SKM-1 (cell line): ENCODE results near the gene CDH23.

Experiments
- DNase-seq: peaks from one replicate; lab custom pipeline; 2025; ENCODE audit not compliant: unreplicated experiment; lab: John Stamatoyannopoulos, UW

CDH23 gene

DNA sequence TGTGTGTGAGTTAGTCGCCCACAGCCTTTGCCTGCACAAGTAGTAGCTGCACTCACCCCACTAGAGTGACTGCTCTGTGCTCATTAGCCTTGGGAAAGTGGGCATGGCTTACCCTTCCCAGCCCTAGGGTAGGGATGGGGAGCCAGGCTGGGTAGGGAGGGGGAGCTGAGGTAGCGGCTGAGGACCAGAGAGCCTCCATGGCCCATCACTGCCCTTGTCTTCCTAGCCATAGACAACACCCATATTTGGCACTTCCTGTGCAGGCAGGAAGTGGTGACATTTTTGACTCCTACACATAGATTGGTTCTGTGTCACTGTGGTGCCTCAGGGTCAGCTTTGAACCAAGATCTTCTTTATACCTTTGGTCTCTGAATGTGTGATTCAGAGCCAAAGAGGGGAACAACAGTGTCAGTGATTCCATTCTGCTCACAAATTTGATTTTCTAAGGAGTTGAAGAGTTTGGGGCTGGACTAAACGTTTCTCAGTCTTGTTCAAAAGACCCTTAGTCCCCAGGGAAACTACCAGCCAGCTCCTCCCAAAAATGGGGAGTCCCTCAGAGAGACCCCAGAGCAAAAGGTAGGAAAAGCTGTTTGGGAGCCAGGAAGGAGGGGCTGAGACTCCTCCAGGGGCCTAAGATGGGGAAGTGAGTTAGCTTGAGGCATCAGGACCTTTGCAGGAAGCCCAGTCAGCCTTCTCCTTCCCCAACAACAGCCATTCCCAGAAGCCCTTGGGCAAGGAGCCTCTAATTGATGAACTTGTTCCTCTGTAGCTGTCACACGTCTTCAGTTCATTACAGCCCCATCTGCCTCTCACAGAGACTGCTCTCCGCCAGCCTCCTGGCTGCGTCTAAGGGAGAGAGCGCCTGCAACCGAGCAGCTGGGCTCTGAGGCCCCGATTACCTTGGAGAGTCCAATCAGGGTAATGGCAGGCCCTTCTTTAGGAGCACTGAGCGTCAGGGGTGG is 135.0 kb downstream of the CDH23 start:
- DNase-seq: no peak

DNA sequence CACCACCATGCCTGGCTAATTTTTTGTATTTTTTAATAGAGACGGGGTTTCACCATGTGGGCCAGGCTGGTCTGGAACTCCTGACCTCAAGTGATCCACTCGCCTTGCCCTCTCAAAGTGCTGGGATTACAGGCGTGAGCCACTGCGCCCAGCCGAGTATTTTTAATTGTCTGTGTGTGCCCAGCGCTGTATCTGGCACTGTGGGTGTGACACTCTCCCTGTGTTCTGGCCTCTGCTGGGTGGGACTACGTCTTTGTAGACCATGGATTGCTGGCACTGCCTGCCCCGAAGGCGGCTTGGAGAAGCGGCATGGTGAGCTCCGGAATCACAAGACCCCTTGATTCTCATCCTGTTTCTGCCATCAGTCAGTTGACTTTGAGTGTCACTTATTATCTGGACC is 136.2 kb downstream of the CDH23 start:
- DNase-seq: no peak

DNA sequence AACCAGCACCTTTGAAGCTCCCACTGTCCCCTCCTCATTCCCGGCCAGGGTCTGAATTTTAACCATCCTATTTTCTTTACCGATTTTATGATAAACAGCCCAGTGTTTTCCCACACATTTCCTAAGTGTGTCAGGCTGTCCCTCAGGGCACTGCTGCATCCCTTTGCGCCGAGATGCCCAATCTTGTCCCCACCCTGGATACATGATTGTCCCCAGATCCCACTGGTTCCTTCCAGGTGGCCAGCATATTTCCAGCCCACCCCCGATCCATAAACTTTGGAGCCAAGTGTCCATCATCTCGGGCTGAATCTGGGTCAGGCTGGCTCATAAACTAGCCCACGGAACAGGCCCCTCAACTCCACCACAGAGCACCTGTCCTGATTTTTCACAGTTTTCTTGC is 137.2 kb downstream of the CDH23 start:
- no peak for DNase-seq

DNA sequence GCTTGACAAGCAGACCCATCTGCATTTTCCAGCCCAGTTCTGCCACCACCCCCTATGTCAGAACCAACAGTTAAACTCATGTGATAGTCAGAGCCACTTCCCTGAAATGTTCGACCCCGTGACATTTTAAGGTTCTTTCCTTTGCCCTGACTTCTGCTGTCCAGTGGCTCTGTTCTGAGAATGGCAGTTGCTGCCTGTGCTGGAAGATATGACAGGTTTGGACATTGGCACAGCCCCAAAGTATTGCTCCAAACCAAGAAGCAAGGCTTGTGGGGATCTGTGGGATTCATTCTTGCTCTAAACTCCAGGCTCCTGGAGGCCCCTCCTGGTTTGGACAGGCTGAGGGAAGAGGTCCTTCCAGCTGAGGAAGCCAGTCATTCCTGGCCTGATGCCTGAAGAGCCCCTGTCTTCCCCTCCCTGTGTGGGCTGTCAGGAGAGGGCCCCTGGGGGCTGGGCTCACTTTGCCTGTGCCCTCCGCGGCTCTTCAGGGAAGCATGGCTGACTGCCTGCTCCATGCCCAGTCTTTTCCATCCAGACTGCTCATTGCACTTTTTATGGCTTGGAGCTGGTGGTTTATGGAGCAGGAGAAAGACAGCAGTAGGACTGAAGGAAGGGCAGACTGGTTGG is 138.0 kb downstream of the CDH23 start:
- no peak for DNase-seq

DNA sequence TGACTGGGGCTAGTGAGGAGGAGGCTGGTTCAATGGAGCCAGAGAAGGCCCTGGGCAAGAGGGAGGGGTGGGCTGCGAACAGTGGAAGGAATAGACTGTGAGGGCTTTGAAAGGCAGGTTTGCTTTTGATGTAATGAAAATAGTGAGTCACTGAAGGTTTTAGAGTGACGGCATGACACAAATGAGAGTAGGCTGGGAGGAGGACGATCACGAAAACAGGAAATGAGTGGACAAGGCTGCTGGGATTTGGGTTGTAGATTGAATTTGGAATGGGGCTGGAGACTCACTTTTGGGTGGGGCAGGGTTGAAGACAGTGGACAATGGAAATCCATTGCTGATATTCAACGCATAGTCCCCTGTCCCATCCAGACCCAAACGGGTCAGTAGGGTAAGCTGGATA is 139.6 kb downstream of the CDH23 start:
- no peak for DNase-seq

DNA sequence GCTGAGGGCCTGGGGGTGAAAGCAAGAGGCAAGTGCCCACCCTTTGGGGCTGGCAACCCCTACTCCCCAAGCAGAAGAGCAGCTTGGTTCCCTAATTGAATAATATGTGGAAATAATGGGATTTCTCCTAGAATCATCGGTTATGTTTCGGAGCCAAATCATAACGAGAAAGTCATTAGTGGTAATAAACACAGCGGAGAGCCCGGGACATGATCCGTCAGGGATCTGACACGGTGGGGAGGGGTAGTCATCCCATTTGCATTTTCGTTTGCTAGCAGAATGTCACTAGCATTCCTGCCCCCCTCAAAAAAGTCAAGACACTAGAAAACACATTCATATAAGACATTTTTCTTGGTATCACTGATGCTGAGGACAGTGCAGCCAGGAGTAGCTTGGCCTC is 140.4 kb downstream of the CDH23 start:
- no peak for DNase-seq

DNA sequence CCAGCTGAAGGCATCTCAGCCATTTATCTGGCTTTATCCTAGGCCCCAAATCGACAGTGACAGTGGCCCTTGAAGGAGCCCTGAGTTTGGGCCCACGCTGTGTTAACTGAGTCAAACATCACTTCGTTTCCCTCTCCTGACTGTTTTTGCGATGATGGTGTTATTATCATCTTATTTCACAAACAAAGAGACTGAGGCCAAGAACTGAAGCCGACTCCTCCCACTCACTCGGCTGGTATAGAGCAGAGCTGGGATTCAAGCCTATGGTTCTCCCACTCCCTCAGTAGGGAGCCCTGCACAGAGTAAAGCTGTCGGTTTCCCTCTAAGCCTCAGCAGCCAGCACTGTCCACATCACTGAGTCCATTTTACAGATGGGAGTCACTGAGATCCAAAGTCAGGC is 141.0 kb downstream of the CDH23 start:
- no peak for DNase-seq

DNA sequence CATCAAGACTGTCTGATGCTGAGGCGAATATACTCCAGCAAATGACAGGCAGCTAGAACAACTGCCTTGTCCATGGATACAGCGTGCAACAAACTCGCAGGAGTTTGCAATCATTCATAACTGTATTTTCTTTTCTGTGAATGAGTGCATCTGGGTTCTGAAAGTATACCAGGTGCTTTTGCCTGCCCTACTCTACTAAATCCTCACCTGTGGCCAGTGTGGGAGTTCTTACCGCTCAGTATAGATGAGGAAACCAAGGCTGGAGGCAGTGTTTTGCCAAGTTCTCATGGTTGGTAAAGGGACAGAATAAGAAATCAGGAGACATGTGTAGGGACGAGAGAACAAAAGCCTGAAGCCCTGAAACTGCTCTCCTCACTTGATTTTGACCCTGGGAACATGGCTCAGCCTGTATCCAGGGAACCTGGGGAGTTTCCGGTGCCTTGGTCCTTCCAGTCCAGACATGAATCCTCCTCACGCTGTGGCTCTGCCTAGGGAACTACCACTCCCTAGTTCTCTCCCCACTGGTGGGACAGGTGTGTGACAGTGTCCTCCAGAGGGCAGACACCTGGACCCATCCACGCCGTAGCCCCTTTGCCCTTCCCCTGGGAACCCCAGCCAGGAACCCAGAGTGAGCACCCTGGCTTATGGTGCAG is 142.0 kb downstream of the CDH23 start:
- no peak for DNase-seq

DNA sequence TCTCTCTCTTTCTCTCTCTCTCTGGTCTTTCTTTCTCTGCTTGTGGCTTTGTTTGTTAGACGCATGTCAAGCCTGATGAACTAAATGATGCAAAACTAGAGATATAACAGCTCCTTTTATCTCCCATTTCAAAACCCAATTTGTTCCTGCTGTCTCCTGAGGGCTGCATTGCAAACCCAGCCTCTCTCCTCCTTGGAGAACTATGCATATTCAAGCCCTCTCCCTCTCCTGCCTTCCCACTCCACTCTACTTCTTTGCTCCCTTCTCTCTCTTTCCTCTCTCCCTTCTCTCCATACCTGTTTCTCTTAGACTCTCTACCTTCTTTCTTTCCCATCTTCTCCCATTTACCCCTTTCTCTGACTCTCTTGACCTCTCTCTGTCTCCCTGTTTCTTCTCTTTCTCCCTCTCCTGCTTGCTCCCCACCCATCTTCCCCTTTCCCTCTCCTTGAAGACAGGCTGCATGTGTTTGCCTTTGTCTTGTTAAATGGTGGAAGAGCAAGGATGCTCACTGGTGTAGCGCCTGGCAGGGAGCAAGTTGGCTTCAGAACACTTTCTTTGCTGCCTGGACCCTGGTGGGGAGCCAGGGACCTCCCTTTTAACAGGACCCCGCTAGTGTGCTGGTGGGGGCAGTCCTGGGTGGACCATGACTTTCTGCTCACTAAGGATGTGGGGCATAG is 142.9 kb downstream of the CDH23 start:
- DNase-seq: no peak

DNA sequence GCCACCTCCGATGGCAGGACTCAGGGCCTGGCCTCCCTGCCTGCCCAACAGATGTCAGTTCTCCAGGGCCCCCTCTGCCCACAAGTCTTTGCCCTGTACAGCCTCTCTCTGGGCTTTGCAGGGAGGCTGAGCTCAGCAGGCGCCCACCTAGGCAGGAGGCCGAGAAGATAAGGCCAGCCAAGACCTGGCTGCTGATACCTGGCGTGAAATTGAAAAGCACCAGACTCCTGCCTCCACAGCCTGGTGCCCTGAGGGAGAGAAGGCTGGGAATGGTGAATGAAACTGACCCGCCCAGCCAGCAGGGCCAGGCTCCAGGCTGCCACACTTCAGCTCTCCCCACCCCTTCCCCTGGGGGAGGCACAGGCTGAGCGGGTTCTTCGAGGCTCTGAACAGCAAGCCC is 145.8 kb downstream of the CDH23 start:
- DNase-seq: no peak

DNA sequence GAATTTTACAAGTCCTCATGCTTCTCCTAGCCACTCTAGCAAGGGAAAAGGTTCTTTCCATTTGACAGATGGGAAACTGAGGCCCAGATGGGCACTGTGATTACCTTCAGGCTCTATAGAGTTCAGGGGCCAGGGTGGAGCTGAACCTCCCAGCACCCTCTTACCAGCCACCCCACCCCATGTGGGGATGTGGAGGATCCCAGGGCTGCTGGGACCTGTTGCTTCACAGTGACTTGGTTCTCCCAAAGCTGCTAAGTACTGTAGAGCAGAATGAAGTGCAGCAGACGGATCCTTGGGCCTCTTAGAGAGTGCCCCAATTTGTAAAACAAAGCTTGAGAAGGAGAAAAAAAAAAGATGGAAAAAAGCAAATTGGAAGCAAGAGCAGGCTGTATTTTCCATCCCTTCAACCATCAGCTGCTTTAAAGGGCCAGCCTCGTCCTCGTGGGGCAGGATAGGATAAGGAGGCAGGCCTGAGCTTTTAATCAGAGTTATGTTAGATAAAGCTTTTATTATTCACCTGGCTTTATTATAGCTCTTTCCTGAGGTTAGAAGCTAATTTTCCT is 147.0 kb downstream of the CDH23 start:
- DNase-seq: no peak

DNA sequence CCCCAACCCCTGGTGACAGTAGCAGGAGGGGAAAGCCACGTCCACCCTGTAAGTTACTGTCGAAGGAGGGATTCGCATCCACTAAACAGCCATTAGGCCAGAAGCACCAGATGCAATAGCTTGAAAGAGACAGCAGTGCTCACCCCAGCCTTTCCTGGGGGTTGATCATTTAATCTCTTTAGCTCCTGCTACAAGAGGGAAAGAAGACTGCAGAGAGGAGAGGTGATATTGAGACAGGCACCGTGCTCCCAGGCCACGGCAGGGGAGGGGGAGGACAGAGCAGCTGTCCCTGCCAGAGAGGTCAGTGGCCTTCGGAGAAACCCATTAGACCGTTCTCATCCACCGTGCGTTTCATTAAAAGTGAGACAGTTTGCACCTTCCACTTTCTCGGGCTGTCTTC is 148.3 kb downstream of the CDH23 start:
- no peak for DNase-seq

DNA sequence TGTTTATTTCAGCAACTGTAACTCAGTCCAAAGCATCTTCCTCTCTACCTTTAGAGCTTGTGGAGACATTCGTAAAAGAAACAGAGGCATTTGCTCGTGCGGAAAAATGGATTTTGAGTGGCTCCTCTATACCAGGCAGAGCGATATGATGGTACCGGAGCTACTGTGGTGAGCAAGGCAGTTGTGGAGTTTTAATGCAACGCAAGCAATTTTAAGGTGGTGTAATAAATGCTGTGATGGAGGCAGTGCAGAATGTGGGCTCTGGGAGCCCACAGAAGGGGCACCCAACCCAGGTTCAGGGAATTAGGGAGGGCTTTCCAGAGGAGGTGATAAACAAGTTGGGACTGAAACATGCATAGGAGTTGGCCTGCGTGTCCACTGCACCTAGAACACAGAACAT is 149.5 kb downstream of the CDH23 start:
- no peak for DNase-seq

DNA sequence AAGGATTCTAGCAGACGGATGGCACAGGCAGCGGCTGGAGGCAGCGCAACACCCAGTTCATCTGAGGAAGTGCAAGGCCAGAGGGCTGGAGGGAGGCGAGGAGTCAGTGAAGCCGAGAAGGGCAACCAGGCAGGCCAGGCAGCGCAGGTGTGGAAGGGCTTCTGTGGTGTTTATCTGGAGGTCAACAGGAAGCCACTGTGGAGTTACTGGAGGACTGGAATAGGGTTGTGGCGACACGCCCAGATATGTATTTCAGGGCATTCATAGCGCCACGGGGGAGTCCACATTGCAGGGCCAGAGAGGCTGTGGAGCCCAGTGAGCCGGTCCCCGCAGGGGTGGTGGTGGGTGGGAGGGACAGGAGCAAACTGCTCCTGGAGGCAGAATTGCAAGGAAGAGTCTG is 150.6 kb downstream of the CDH23 start:
- DNase-seq: no peak

DNA sequence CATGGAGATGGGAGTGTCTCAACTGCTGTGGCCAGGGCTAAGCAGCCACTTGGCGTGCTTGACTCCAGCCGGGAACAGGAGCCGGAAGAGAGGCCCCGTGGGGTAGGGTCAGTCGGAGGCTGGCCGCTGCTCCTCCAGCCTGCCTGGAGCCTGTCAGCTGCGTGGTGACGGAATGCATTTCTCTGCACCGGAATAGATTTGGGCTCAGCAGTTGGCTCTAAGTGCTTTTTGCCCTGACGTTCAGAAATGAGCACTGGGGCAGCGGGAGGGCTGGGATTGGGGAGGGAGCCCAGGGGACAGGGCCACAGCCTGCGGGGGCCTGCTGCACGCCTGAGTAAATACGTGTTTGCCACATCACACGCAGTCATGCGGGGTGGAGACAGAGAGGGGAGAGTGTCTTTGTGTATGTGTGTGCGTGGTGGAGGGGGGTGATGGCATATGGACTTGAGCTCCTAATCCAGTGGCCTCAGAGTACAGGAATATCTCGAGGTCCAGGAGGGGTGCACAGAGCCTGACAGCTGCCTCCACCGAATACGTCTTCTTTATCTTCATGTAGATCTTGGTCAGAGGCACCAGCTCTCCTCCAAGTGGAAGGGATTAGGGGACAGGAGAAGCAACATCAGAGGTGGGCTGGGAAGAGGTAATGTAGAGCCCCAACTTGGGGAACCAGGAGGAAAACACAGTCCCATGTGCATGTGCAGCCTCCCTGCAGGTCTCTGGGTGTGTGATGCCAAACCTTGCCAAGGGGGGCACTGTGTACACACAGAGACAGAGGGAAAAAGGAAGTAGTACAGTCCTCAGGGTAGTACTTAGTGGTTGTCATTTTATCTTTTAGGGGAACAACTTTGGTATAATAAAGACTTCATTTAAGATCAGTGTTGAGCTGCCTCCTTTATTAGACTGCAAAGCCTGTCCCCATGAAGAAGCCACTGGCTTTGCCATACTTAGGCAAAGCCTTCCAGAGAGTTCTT is 151.4 kb downstream of the CDH23 start:
- peak; percentile 48 for DNase-seq

DNA sequence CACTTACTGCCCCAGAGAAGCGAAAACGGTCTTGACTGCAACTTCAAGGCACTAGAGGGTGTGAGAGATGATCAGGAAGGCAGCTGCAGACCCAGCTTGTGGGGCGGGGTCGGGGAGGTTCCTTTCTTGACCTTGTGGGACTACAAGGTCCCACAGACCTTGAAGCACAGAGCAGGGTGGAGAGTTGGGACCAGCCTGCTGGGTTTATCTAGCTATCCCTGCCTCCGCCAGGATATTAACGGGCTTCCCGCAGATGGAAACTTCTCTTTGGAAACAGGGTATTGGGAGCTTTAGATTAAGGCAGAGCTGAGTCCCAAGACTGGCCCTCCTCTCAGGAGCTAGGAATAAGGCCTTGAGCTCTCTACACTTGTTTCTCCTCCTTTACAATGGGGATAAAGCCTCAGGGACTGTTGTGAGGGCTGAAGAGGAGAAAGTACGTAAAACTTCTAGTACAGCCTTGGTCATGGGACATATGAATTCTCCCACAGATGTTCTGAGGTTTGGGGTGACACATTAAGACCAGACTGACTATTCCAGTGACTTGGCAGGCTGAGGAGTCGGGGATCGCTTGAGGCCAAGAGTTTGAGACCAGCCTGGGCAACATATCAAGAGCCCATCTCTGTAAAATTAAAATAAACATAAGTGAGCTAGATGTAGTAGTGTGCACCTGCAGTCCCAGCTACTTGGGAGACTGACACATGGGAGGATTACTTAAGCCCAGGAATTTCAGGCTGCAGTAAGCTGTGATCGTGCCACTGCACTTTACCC is 153.2 kb downstream of the CDH23 start:
- DNase-seq: no peak

DNA sequence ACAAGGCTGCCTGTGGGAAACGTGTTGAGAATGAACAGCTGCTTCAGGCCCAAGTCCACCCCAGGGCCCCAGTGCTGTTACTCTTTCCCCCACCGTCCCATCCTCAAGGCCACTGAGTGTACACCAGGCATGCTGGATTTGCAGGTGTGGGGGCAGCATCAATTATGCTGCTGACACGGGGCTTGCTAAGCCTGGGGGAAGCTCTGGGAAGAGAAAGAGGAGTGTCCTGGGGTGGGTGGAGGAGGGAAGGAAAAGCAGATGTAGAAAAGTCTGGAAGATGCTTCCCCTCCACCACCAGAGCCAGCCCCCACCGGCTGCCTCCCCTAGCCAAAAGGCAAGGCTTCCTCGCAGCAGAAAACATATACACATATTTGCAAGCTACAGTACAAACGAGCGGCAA is 153.9 kb downstream of the CDH23 start:
- DNase-seq: no peak

DNA sequence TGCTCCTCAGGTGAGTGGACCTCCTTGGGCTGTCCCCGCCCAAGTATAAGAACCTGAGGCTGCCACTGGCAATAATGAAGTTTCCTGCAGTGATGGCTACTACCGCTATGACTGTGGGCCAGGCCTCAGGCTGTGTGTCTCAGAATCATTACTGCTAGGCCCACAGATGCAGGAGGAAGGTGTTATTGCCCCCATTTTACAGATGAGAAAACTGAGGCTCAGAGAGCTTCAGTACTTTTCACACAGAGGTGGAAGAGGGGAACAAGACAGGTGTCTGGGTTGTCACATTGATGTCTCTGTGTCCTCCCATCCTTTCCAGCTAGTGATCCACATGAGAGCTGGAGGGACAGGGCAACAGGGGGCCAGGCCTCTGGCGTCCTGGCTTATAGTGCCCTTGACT is 155.2 kb downstream of the CDH23 start:
- DNase-seq: no peak

DNA sequence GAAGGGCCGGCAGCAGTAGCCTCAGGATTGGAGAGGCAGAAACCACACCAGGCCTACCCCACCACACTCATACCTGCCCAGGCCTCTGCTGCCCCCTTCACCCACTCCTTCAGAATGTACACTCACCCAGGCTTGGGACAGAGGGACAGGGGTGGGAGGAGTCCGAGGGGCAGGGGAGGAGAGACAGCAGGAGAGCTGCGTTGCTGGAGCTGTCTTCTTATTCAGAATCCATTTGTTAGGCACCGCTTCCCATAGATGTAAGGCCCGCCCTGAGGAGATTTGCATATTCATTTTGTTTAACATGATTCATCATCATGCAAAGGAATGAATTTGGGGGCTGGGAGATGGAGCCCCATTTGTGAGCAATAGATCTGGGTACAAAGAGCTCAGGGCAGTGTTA is 156.7 kb downstream of the CDH23 start:
- no peak for DNase-seq
